HepG2 (cell line): Measurements from ENCODE around the gene RECQL5. TPM values are rescaled to one million over a fixed set of nuclear protein-coding genes. Genes with fewer than 3 reads are reported as not detected.

Experiments
- HDAC1 ChIP-seq: sonication (generic); formaldehyde crosslinking; IDR thresholded peaks from 2 replicates; pipeline ENCODE4 v1.5.1; 2020; ENCODE audit warnings: mild to moderate bottlenecking, missing genetic modification reagents
- HNRNPH1 ChIP-seq: fragments of 200-400 bp; formaldehyde crosslinking; optimal IDR thresholded peaks from 2 replicates; pipeline ENCODE3; 2017; ENCODE audit warnings: mild to moderate bottlenecking, low read depth, low read length
- KMT2B ChIP-seq: IDR thresholded peaks from 2 replicates; pipeline ENCODE4 v1.6.1; 2016; ENCODE audit warnings: missing genetic modification reagents, missing compliant biosample characterization
- REL ChIP-seq: sonication (generic); formaldehyde crosslinking; conservative IDR thresholded peaks from 2 replicates; pipeline ENCODE4 v1.8.0; 2022; ENCODE audit warnings: mild to moderate bottlenecking, missing genetic modification reagents, moderate library complexity
- SIN3A ChIP-seq: IDR thresholded peaks from 2 replicates; pipeline ENCODE4 v1.6.1; 2011; ENCODE audit warnings: low read depth, mild to moderate bottlenecking, control low read depth, low read length, borderline replicate concordance
- ZBTB7A ChIP-seq: sonication (generic); formaldehyde crosslinking; IDR thresholded peaks from 2 replicates; pipeline ENCODE4 v1.8.0; 2022; ENCODE audit warnings: mild to moderate bottlenecking, missing genetic modification reagents
- ZNF17 ChIP-seq: sonication (generic); formaldehyde crosslinking; IDR thresholded peaks from 2 replicates; pipeline ENCODE4 v1.5.0; 2020; ENCODE audit warnings: mild to moderate bottlenecking, missing genetic modification reagents
- ZNF746 ChIP-seq: sonication (generic); formaldehyde crosslinking; IDR thresholded peaks from 2 replicates; pipeline ENCODE4 v1.8.0; 2022; ENCODE audit warnings: mild to moderate bottlenecking, missing genetic modification reagents
- ZNF75D ChIP-seq: sonication (generic); formaldehyde crosslinking; IDR thresholded peaks from 2 replicates; pipeline ENCODE4 v1.8.1; 2023; ENCODE audit warnings: missing genetic modification reagents, mild to moderate bottlenecking, borderline replicate concordance
- ZSCAN25 ChIP-seq: sonication (generic); formaldehyde crosslinking; IDR thresholded peaks from 2 replicates; pipeline ENCODE4 v1.8.0; 2022; ENCODE audit warnings: mild to moderate bottlenecking, missing genetic modification reagents
- polyA plus RNA-seq, 8 experiments: library from polyadenylated mRNA; depleted of rRNA in 3 of 8; stranded (reverse) in 7 of 8; unstranded in 1 of 8; fragments of >200 nt; fragmentation: Illumina TruSeq in 4 of 8; extraction: Trizol in 4 of 8; gene quantifications; 2 replicates each; pipeline versions ENCODE4 v1.2.1 to v1.2.3, GENCODE V29; 2011 to 2016; ENCODE audit warnings: low read depth in 4 of 8, missing spikeins in 1 of 8, mixed read lengths in 1 of 8; ENCODE audit not compliant: insufficient read depth in 1 of 8
- total RNA-seq, 5 experiments: library from RNA; depleted of rRNA; stranded (reverse); fragments of >200 nt; fragmentation: Illumina TruSeq; extraction: Trizol; gene quantifications; 2 replicates each; pipeline ENCODE4 v1.2.3, GENCODE V29; 2016; ENCODE audit warnings: low read depth in 1 of 5
- TF ChIP-seq, protein P1 (sequence below): sonication (generic); formaldehyde crosslinking; IDR thresholded peaks from 2 replicates; pipeline ENCODE4 v1.4.0; 2020; ENCODE audit warnings: mild to moderate bottlenecking, missing genetic modification reagents
- TF ChIP-seq, protein P2 (sequence below): sonication (generic); formaldehyde crosslinking; IDR thresholded peaks from 2 replicates; pipeline ENCODE4 v1.4.0; 2020; ENCODE audit warnings: mild to moderate bottlenecking, missing genetic modification reagents
- TF ChIP-seq, protein P3 (sequence below): sonication (generic); formaldehyde crosslinking; IDR thresholded peaks from 2 replicates; pipeline ENCODE4 v1.8.1; 2023; ENCODE audit warnings: mild to moderate bottlenecking, inconsistent platforms, moderate library complexity, missing genetic modification reagents, borderline replicate concordance
- TF ChIP-seq, protein P4 (sequence below): sonication (generic); formaldehyde crosslinking; IDR thresholded peaks from 2 replicates; pipeline ENCODE4 v1.4.0; 2020; ENCODE audit warnings: missing genetic modification reagents

The RECQL5 gene
- total and polyA plus RNA-seq, 2 of the 13 experiments (the other 11 are each of a cell fraction or from before 2014, with no cell fraction given) = 27.7 to 32.0 TPM

DNA sequence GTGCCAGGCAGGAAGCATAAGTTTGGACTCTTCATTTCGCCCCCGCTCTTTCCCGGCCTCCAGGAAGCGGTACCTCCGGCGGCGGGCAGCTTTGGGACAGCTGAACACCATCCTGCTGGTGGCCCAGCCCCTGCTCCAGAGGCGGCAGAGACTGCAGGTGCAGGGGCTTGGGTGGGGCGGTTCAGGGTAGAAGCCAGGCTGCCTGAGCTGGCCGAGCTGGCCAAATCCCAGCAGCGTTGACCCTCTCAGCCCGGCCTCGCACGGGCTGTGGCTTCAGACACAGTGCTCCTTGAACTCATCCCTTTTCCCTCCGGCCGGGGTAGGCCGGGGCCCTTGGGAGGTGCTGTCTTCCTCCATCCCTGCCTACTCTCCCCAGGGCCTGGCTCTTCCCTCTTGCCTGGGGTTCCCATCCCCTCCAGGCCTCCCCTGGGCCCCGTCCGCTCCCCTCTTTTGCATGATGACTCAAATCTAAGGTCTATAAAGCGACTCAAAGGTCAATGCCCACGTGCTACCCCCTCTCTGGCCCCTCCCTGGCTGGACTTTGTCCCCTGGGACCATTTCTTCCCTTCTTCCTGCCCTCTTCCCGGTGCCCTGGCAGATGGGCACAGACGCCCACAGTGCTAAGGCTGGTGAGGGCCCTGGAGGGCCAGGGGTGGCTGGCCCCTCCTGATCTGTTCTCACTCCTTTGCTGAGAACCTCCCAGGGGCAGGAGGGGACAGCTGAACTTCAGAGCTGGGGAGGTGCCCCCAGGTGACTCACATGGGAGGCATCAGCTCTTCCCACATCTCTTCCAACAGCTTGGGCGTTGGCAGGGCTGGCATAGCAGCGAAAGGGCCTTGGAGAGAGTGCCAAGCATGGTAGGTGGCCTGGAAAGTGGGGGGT lies 56.6 kb downstream of the RECQL5 start (continued):
- TF ChIP-seq, protein P1, sequence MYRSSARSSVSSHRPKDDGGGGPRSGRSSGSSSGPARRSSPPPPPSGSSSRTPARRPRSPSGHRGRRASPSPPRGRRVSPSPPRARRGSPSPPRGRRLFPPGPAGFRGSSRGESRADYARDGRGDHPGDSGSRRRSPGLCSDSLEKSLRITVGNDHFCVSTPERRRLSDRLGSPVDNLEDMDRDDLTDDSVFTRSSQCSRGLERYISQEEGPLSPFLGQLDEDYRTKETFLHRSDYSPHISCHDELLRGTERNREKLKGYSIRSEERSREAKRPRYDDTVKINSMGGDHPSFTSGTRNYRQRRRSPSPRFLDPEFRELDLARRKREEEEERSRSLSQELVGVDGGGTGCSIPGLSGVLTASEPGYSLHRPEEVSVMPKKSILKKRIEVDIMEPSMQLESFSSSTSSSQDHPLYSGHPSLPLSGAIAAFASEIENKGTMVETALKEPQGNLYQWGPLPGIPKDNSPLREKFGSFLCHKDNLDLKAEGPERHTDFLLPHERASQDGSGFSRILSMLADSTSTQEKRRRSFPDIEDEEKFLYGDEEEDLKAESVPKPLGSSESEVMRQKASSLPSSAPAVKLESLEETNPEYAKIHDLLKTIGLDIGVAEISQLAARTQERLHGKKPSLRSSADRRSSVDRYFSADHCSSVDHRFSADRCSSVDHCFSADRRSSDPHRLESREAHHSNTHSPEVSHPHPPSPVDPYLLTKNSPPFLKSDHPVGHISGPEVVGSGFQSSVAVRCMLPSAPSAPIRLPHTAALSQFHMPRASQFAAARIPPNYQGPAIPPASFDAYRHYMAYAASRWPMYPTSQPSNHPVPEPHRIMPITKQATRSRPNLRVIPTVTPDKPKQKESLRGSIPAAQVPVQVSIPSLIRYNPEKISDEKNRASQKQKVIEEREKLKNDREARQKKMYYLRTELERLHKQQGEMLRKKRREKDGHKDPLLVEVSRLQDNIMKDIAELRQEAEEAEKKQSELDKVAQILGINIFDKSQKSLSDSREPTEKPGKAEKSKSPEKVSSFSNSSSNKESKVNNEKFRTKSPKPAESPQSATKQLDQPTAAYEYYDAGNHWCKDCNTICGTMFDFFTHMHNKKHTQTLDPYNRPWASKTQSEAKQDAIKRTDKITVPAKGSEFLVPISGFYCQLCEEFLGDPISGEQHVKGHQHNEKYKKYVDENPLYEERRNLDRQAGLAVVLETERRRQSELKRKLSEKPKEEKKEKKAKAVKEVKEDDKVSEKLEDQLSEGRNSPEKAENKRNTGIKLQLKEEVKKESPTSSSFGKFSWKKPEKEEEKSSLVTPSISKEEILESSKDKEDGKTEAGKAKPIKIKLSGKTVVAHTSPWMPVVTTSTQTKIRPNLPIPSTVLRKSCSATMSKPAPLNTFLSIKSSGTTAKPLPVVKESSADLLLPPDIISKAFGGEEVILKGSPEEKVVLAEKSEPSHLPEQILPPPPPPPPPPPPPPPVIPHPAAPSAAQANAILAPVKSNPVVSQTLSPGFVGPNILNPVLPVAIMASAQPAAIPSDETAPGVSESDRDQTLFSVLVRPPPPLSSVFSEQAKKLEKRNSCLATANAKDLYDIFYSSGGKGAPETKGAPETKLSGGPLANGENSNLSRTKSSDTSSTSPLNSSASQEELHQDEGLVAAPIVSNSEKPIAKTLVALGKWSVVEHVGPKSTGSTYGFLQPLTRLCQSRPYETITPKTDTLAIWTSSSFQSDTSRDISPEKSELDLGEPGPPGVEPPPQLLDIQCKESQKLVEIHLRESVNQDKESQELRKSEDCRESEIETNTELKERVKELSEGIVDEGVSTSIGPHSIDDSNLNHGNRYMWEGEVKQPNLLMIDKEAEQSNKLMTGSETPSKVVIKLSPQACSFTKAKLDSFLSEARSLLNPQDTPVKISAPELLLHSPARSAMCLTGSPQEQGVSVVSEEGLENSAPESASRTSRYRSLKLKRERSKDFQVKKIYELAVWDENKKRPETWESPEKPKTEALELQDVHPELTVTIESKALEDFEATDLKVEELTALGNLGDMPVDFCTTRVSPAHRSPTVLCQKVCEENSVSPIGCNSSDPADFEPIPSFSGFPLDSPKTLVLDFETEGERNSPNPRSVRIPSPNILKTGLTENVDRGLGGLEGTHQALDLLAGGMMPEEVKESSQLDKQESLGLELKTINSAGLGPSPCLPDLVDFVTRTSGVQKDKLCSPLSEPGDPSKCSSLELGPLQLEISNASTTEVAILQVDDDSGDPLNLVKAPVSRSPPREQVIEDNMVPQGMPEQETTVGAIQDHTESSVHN (CRISPR knock-in tag) = no peak
- TF ChIP-seq, protein P2, sequence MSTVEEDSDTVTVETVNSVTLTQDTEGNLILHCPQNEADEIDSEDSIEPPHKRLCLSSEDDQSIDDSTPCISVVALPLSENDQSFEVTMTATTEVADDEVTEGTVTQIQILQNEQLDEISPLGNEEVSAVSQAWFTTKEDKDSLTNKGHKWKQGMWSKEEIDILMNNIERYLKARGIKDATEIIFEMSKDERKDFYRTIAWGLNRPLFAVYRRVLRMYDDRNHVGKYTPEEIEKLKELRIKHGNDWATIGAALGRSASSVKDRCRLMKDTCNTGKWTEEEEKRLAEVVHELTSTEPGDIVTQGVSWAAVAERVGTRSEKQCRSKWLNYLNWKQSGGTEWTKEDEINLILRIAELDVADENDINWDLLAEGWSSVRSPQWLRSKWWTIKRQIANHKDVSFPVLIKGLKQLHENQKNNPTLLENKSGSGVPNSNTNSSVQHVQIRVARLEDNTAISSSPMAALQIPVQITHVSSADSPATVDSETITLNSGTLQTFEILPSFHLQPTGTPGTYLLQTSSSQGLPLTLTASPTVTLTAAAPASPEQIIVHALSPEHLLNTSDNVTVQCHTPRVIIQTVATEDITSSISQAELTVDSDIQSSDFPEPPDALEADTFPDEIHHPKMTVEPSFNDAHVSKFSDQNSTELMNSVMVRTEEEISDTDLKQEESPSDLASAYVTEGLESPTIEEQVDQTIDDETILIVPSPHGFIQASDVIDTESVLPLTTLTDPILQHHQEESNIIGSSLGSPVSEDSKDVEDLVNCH = no peak
- TF ChIP-seq HNRNPH1 (no peak), SIN3A (peak; percentile 13; the same call in 1 of the 2 replicates), ZBTB7A (0 out of 2 replicates have a peak, but pooled peaks have one; percentile 45), REL (CRISPR knock-in tag) (no peak), HDAC1 (CRISPR knock-in tag) (peak; percentile 29; the same call in 1 of the 2 replicates), ZNF75D (CRISPR knock-in tag) (no peak), KMT2B (CRISPR knock-in tag) (no peak), ZSCAN25 (CRISPR knock-in tag) (0 out of 2 replicates have a peak, but pooled peaks have one; percentile 33), ZNF17 (CRISPR knock-in tag) (no peak), ZNF746 (CRISPR knock-in tag) (0 out of 2 replicates have a peak, but pooled peaks have one; percentile 52)
- TF ChIP-seq, protein P3, sequence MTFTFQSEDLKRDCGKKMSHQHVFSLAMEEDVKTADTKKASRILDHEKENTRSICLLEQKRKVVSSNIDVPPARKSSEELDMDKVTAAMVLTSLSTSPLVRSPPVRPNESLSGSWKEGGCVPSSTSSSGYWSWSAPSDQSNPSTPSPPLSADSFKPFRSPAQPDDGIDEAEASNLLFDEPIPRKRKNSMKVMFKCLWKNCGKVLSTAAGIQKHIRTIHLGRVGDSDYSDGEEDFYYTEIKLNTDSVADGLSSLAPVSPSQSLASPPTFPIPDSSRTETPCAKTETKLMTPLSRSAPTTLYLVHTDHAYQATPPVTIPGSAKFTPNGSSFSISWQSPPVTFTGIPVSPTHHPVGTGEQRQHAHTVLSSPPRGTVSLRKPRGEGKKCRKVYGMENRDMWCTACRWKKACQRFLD (CRISPR knock-in tag) = no peak
- TF ChIP-seq, protein P4, sequence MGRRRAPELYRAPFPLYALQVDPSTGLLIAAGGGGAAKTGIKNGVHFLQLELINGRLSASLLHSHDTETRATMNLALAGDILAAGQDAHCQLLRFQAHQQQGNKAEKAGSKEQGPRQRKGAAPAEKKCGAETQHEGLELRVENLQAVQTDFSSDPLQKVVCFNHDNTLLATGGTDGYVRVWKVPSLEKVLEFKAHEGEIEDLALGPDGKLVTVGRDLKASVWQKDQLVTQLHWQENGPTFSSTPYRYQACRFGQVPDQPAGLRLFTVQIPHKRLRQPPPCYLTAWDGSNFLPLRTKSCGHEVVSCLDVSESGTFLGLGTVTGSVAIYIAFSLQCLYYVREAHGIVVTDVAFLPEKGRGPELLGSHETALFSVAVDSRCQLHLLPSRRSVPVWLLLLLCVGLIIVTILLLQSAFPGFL (CRISPR knock-in tag) = no peak
